ENCODE results near the gene CUL7. TPM values are rescaled to one million over a fixed set of nuclear protein-coding genes. Genes with fewer than 3 reads are reported as not detected.

Gene CUL7
- total and polyA plus RNA-seq, 9 of the 15 experiments (the other 6 are each of a cell fraction or from before 2014, with no cell fraction given) = 0.44 to 20.1 (median 8.6) TPM

- no peak overlapping the region for H3K27ac ChIP-seq (ENCODE audit: extremely low read depth, low read depth, low read length)
- no peak overlapping the region for H3K4me3 ChIP-seq
- DNase-seq (ENCODE audit: extremely low read depth in 1 of 4, low spot score in 3 of 4) (no peak), FAIRE-seq (no peak), ATAC-seq (no peak)
- in situ Hi-C loops (cut with MboI) (no loop called here), intact Hi-C loops (cut with micrococcal nuclease) (no loop called here)
- H3K4me2 ChIP-seq (ENCODE audit: insufficient read depth, low read length) = no peak overlapping the region
- H3K9me1 ChIP-seq (ENCODE audit: control insufficient read depth, insufficient read depth, low read length) = peaks cover 9% of the 10 kb centered on the region
- peaks cover 0 to 10% of the 10 kb centered on the region in 2 experiments; a peak in 3 of 5 replicates for H3K4me1 ChIP-seq (replicated peaks in 1 of 2; ENCODE audit: control insufficient read depth in 2 of 2, insufficient read depth in 2 of 2, low read length in 2 of 2)
- BruUV-seq (replicated peaks) = no TSS peak
- no peaks in the 10 kb centered on the region for H3K9me3 ChIP-seq (replicated peaks; ENCODE audit: control insufficient read depth, insufficient read depth, low read depth, low read length)
- no peaks in the 10 kb centered on the region for H3K27me3 ChIP-seq (ENCODE audit: control insufficient read depth in 2 of 2, insufficient read depth in 2 of 2, low read length in 2 of 2)
- peak overlapping the region in 1 of 2 experiments; percentile 54; a peak in 1 of 4 replicates for H3K9ac ChIP-seq (ENCODE audit: insufficient read depth in 1 of 2, low read depth in 2 of 2, low read length in 2 of 2)
- H3K79me2 ChIP-seq (ENCODE audit: control insufficient read depth, insufficient read depth, low read length) = no peaks in the 10 kb centered on the region
- no peaks in the 10 kb centered on the region for H4K20me1 ChIP-seq (replicated peaks; ENCODE audit: control insufficient read depth, insufficient read depth, low read length)
- H2AFZ ChIP-seq (ENCODE audit: low read depth, low read length) = no peak overlapping the region
- ChIA-PET POLR2A (interaction anchor here (0.7 to 2.6 kb wide), 5 partner anchors 8 to 103 kb away, joined by 3 to 7 read pairs (median 3); no protein-coding TSS in a partner anchor), CTCF (ENCODE audit: low intra/inter-chr PET ratio) (no interaction called here)
- WGBS (ENCODE audit: insufficient coverage, low coverage, missing lambda C conversion rate) = 91% methylated on average over 18 of the region's 18 CpGs
- H3K36me3 ChIP-seq (ENCODE audit: control insufficient read depth, insufficient read depth, low read length) = peaks cover 80% of the 10 kb centered on the region
- peak; percentile 57 for TF ChIP-seq POLR2G (IDR thresholded peaks at IDR 0.05; ENCODE audit: low read depth, low read length)
- peak; percentile 45; the same call in 1 of the 2 replicates for TF ChIP-seq RBFOX2 (IDR thresholded peaks at IDR 0.05; ENCODE audit: low read depth, low read length)
- TF ChIP-seq MAFK (IDR thresholded peaks at IDR 0.05; ENCODE audit: low read length) = no peak
- TF ChIP-seq COPS2 (conservative IDR thresholded peaks at IDR 0.05) = no peak
- TF ChIP-seq ZNF311 (CRISPR knock-in tag; IDR thresholded peaks at IDR 0.05) = no peak
- 0 out of 2 replicates have a peak, but pooled peaks have one; percentile 6 for TF ChIP-seq POLR2A (conservative IDR thresholded peaks at IDR 0.05)
- no peak for TF ChIP-seq CSDE1 (IDR thresholded peaks at IDR 0.05)
- TF ChIP-seq CC2D1A (IDR thresholded peaks at IDR 0.05) = no peak
- TF ChIP-seq ZNF778 (CRISPR knock-in tag; IDR thresholded peaks at IDR 0.05) = no peak
- TF ChIP-seq ZBTB33 (CRISPR knock-in tag; IDR thresholded peaks at IDR 0.05) = 0 out of 2 replicates have a peak, but pooled peaks have one; percentile 11
- TF ChIP-seq MYBL2 (IDR thresholded peaks at IDR 0.05; ENCODE audit: low read depth) = no peak
- TF ChIP-seq MYBL2 (CRISPR knock-in tag; IDR thresholded peaks at IDR 0.05; ENCODE audit: borderline replicate concordance) = no peak
- TF ChIP-seq ZNF395 (CRISPR knock-in tag; IDR thresholded peaks at IDR 0.05) = no peak
- no peak for TF ChIP-seq FOXP4 (CRISPR knock-in tag; IDR thresholded peaks at IDR 0.05; ENCODE audit: borderline replicate concordance)
- no peak for TF ChIP-seq TBL1XR1 (IDR thresholded peaks at IDR 0.05; ENCODE audit: low read length in 2 of 2)
- no peak for TF ChIP-seq ZNF3 (CRISPR knock-in tag; IDR thresholded peaks at IDR 0.05)
- no peak for TF ChIP-seq BCL6 (CRISPR knock-in tag; IDR thresholded peaks at IDR 0.05)
Observed at GRCh38 chr6:43040542-43041257, 13.0 kb downstream of the CUL7 start.
